ENCODE results near the gene HHEX. TPM values are rescaled to one million over a fixed set of nuclear protein-coding genes. Genes with fewer than 3 reads are reported as not detected.

The HHEX gene
- total and polyA plus RNA-seq, 8 donors: 1.4 to 6.8 (median 4.5) TPM

GRCh38 chr10:92742331-92743228 is 52.8 kb downstream of the HHEX start:
- peak in 1 of 2 donors; percentile 20 for DNase-seq
- H3K4me3 ChIP-seq: no peak overlapping the region
- no peak overlapping the region for H3K27ac ChIP-seq

More at GRCh38 chr10:92742331-92743228, 52.8 kb downstream of the HHEX start:
- 80 to 92% (median 89%) methylated on average over 9 of the region's 9 CpGs for WGBS, 5 donors
- Histone ChIP-seq H3K9me3 (no peaks in the 10 kb centered on the region), H3K4me1 (no peaks in the 10 kb centered on the region), H3K27me3 (no peaks in the 10 kb centered on the region), H3K36me3 (no peaks in the 10 kb centered on the region)
- TF ChIP-seq POLR2A (IDR thresholded peaks at IDR 0.05) (no peak), CTCF (IDR thresholded peaks at IDR 0.05) (no peak), EP300 (IDR thresholded peaks at IDR 0.05) (no peak), POLR2AphosphoS5 (IDR thresholded peaks at IDR 0.05) (no peak)
- intact Hi-C loops (cut with DNase I; ENCODE audit: low total_unique reads): no loop called here

Small RNAs within 50 kb of the gene (small RNA-seq; reads per million reads assigned to genes)
- gene RF00019 (0 reads per million in 4 donors), gene RN7SL644P (0 reads per million in 4 donors)

Other genes with a start within 250 kb of the HHEX start
- gene IDE, start 115.9 kb upstream of the HHEX start, total RNA-seq: 10 to 100 TPM in 4 of 5 donors, 1 to 10 TPM in 1; 9.3 to 62.4 (median 29.0) TPM
- gene IDE, start 115.9 kb upstream of the HHEX start, polyA plus RNA-seq: 1 to 10 TPM; 6.9 to 8.6 (median 7.5) TPM
- gene KIF11, start 96.8 kb upstream of the HHEX start, total RNA-seq: 1 to 10 TPM; 1.2 to 8.3 (median 2.9) TPM
- gene KIF11, start 96.8 kb upstream of the HHEX start, polyA plus RNA-seq: 1 to 10 TPM; 1.1 to 4.6 (median 2.1) TPM
- gene EXOC6, start 158.6 kb downstream of the HHEX start, total RNA-seq: 10 to 100 TPM in 2 of 5 donors, 1 to 10 TPM in 3; 1.7 to 21.3 (median 8.9) TPM
- 1 to 10 TPM; 3.3 to 4.9 (median 4.2) TPM for gene EXOC6, start 158.6 kb downstream of the HHEX start, polyA plus RNA-seq

Measured in stomach (tissue), 9 donors.